GF-D8 (cell line): ENCODE data around the gene HMCN2.

Source experiments
- DNase-seq: peaks from one replicate; lab custom pipeline; 2025; lab: John Stamatoyannopoulos, UW

The HMCN2 gene

DNA sequence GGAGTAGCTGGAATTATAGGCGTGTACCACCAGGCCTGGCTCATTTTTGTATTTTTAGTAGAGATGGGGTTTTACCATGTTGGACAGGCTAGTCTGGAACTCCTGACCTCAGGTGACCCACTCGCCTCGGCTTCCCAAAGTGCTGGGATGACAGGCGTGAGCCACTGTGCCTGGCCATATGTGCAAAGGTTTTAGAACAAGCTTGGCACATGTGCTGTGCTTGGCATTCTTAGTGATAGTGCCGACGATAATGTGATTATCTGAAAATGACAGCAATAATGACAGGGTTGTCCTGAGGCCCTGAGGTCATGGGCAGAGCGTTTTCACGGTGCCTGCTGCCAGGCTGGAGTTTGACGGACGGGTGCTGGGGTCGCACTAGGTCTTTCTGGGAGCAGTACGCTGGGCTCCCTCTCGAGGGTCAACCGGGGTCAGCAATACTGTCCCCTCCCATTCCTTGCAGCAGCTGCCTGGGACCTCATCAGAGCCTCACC, 42.6 kb downstream of the HMCN2 start:
- DNase-seq: no peak

GRCh38 chr9:130309689-130310455, 44.3 kb downstream of the HMCN2 start:
- no peak for DNase-seq

GRCh38 chr9:130310456-130310855, 44.9 kb downstream of the HMCN2 start:
- no peak for DNase-seq

DNA sequence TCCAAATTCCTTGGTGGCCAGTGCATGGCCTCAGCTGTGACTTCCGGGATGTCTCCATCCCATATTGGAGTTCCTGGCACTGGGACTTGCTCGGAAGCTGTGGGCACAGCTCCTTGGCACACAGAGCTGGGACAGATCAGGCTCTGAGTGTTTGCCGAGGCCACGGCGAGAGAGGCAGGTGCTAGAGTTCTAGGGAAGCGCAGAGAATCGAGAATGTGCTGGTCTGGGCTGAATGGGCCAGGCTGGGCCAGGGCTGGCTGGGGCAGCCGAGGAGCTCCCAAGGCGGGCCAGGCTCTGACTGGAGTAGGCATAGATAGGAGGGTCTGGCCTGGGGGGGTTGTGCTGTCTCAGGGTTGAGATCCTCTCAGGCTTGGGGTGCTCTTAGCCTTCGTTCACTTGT, 45.4 kb downstream of the HMCN2 start:
- DNase-seq: no peak

DNA sequence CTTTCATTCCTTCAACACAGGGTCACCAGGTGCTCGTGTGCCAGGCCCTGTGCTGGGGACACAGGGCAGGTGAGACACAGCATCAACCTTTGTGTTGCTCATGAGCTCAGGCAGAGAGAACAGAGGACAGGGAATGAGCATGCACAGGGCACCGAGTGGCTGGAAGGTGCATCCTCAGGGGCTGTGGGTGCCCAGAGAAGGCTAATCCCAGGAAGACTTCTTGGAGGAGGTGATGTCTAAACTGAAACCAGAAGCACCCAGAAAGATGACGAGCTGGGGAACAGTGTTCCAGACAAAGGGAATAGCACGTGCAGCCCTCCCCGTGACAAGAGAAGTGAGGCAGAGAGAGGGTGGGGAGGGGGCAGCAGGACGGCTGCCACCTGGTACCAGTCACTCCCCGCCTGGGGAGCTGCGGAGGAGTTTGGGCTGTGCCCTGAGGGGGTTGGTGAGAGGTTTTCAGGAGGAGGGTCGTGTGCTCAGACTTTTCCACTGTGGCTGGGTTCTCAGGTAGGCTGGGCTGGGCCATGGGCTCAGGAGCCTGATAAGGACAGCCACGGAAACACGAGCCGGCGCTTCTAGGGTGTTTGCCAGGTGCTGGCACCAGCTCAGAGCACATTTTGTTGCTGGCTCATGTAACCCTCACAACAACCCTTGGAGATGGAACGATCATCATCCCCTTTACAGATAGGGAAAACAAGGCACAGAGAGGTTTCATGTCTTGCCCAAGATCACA, 46.0 kb downstream of the HMCN2 start:
- DNase-seq: no peak

- DNase-seq: no peak
Observed at GRCh38 chr9:130313103-130313858, 47.7 kb downstream of the HMCN2 start.

GRCh38 chr9:130315446-130316226, 50.1 kb downstream of the HMCN2 start:
- no peak for DNase-seq

- no peak for DNase-seq
Observed at GRCh38 chr9:130316430-130316829, 50.9 kb downstream of the HMCN2 start.

DNA sequence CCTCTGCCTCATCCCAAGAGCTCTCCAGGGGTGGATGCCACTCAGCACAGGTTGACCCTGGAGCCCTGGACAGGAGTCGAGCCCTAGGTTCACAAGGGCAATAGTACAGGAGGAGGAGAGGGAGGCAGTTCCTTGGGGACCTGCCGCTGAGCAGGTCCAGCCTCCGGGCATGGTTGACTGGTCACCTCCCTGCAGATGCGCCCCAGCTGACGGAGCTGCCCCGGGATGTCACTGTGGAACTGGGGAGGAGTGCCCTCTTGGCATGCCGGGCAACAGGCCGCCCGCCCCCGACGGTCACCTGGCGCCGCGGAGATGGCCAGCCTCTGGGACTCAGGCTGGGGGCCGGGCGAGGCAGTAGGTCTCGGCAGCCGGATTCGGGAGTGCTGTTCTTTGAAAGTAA, 53.7 kb downstream of the HMCN2 start:
- DNase-seq: no peak

DNA sequence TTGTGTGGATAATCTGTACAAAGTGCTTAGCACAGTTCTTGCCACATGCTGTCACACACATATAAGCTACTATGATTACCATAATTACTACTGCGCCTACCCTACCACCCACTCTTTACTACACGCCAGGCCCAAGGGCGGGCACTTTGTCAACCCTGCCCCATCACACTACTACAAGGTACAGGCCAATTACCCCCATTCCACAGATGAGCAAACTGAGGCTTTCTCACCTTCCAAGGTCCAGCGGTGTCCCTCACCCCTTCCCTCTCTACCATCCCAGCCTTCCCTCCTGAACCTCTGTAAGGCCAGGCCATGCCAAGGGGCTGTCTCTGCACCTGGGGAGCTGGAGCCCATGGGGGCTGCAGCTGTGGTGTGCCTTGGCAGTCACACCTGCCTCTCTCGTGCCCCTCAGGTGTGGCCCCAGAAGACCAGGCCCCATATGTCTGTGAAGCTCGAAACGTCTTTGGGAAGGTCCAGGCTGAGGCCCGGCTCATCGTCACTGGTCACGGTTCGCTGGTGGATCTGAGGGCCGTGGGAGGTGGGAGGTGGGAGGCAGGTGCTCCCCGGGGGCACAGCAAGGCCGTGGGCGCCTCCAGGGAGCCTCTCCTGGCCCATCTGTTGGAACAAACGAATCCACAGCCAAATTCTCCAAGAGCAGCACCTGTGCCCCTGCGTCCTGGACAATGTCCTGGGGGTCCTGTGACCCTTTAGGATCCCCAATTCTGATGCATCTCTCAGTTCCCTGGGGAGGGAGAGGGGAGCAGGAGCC, 54.6 kb downstream of the HMCN2 start:
- no peak for DNase-seq

GRCh38 chr9:130320723-130321481, 55.3 kb downstream of the HMCN2 start:
- DNase-seq: no peak

DNA sequence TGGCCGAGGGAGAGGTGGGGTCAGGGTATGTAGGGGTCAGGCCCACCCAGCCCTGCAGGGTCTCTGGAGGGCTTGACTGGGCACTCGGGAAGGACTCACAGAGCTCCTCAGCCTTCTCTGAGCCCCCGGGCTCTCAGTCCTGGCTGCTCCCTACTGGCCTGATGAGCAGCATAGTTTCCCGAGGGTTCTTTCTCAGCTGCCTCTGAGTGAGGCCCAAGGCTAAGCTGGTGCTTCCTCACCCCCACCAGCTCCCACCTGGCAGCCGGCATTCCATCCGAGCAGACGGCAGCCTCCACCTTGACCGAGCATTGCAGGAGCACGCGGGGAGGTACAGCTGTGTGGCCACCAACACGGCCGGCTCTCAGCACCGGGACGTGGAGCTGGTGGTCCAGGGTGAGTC, 56.0 kb downstream of the HMCN2 start:
- DNase-seq: no peak

- no peak for DNase-seq
Observed at GRCh38 chr9:130323051-130323745, 57.6 kb downstream of the HMCN2 start.

GRCh38 chr9:130325921-130326320, 60.4 kb downstream of the HMCN2 start:
- no peak for DNase-seq

- DNase-seq: no peak
Observed at GRCh38 chr9:130327070-130327780, 61.7 kb downstream of the HMCN2 start.

GRCh38 chr9:130327781-130328348, 62.3 kb downstream of the HMCN2 start:
- DNase-seq: no peak

DNA sequence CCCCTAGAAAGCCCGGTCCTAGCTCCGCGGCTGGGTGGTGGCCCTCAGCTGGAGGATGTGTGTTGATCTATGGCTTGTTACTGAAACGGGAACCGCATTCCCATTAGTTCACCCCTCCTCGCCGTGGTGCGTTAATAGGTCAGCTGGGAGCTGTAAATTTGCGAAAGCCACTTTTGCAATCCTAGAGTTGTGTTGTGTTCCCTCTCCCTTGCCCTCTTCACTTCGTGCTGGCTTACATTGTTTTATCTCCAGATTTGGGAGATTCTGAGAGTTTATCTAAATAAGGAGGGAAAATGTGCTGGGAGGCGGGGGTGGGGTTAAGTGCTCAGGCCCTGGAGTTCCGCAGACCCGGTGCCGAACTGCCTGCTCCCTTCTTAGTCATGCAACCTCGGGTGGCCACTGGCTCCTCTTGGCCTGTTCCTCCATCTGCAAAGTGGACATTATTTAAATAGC, 62.8 kb downstream of the HMCN2 start:
- no peak for DNase-seq

GRCh38 chr9:130329061-130329460, 63.5 kb downstream of the HMCN2 start:
- DNase-seq: no peak
